A673 (cell line): ENCODE data around the gene NFATC1. TPM values are rescaled to one million over a fixed set of nuclear protein-coding genes. Genes with fewer than 3 reads are reported as not detected.

Experiments
- BruUV-seq: library from RNA; stranded (reverse); fragments of 400-500 nt; replicated peaks from 2 replicates; lab custom pipeline; 2021; lab: Mats Ljungman, UMichigan
- CTCF ChIA-PET: fragments of 300-600 bp; sonication (Branson Sonifier 250); formaldehyde crosslinking; loops from one replicate; lab custom pipeline; 2022; ENCODE audit warnings: antibody characterized with exemption; lab: Charles Lee
- POLR2A ChIA-PET: fragments of 300-600 bp; sonication (Branson Sonifier 250); formaldehyde crosslinking; loops from one replicate; lab custom pipeline; 2022; ENCODE audit warnings: antibody characterized with exemption; ENCODE audit not compliant: low non-redundant PET; lab: Charles Lee
- DNase-seq: peaks from one replicate; pipeline ENCODE4 v3.0.0-alpha.2; 2015; ENCODE audit warnings: low spot score
- H3K27ac ChIP-seq: fragments of 200-600 bp; sonication (generic); 2 replicates; pipeline ENCODE4 v1.5.1; 2016; ENCODE audit warnings: mixed run types, low read depth, mild to moderate bottlenecking, mixed read lengths, antibody characterized with exemption, low read length; ENCODE audit not compliant: poor library complexity, severe bottlenecking
- H3K27me3 ChIP-seq: fragments of 200-600 bp; sonication (generic); replicated peaks from 2 replicates; pipeline ENCODE4 v1.6.1; 2017; ENCODE audit warnings: mixed run types, low read depth, mild to moderate bottlenecking, mixed read lengths, antibody characterized with exemption, low read length; ENCODE audit not compliant: insufficient read depth, poor library complexity
- H3K36me3 ChIP-seq: fragments of 200-600 bp; sonication (generic); 2 replicates; pipeline ENCODE4 v1.6.1; 2016; ENCODE audit warnings: mixed run types, mild to moderate bottlenecking, mixed read lengths, antibody characterized with exemption, low read length; ENCODE audit not compliant: insufficient read depth, poor library complexity, severe bottlenecking
- H3K4me1 ChIP-seq: fragments of 200-600 bp; sonication (generic); 2 replicates; pipeline ENCODE4 v1.6.1; 2017; ENCODE audit warnings: mixed run types, mild to moderate bottlenecking, mixed read lengths, antibody characterized with exemption, low read length; ENCODE audit not compliant: insufficient read depth, poor library complexity, severe bottlenecking
- H3K4me3 ChIP-seq: fragments of 200-600 bp; sonication (generic); 2 replicates; pipeline ENCODE4 v1.5.1; 2016; ENCODE audit warnings: low read depth, mixed run types, mild to moderate bottlenecking, mixed read lengths, low read length; ENCODE audit not compliant: poor library complexity, severe bottlenecking
- H3K9me3 ChIP-seq: fragments of 200-600 bp; sonication (generic); 2 replicates; pipeline ENCODE4 v1.6.1; 2016; ENCODE audit warnings: mixed run types, low read depth, mild to moderate bottlenecking, mixed read lengths, antibody characterized with exemption, low read length; ENCODE audit not compliant: poor library complexity, severe bottlenecking
- CTCF ChIP-seq: fragments of 300-800, 200-600 bp; sonication (generic); conservative IDR thresholded peaks from 2 replicates; pipeline ENCODE4 v1.5.1; 2017; ENCODE audit warnings: low read depth, mild to moderate bottlenecking, antibody characterized with exemption, low read length, moderate library complexity, mixed read lengths
- EZH2 ChIP-seq: fragments of 200-600 bp; sonication (generic); IDR thresholded peaks from 2 replicates; pipeline ENCODE4 v1.6.1; 2017; ENCODE audit warnings: borderline replicate concordance, low read depth, mild to moderate bottlenecking, mixed read lengths, antibody characterized with exemption, low read length; ENCODE audit not compliant: poor library complexity, severe bottlenecking
- intact Hi-C: fragments of 100-400 bp; cut with micrococcal nuclease; formaldehyde crosslinking; loops from one replicate; pipeline ENCODE4 v1.10.0; 2022; ENCODE audit not compliant: unreplicated experiment
- total RNA-seq: library from RNA; stranded (reverse); gene quantifications from 2 replicates; pipeline ENCODE4 v1.2.3, GENCODE V29; 2021

Gene NFATC1
- total RNA-seq, 1 experiment from 2014 or later = 10.4 TPM

GRCh38 chr18:79493801-79494211 is 98.1 kb downstream of the NFATC1 start:
- Histone ChIP-seq H3K27me3 (no peaks in the 10 kb centered on the region), H3K36me3 (no peaks in the 10 kb centered on the region), H3K4me3 (no peak overlapping the region), H3K27ac (no peak overlapping the region), H3K4me1 (peaks cover 7% of the 10 kb centered on the region), H3K9me3 (peaks cover 9% of the 10 kb centered on the region)
- no TSS peak for BruUV-seq
- ChIA-PET CTCF (no interaction called here), POLR2A (no interaction called here)
- no peak for DNase-seq
- intact Hi-C loops = no loop called here
- no peak for TF ChIP-seq EZH2
- no peak for TF ChIP-seq CTCF

- no peak for DNase-seq
- intact Hi-C loops = no loop called here
- no peak overlapping the region for H3K27ac ChIP-seq
- TF ChIP-seq CTCF (no peak), EZH2 (no peak)
- no TSS peak for BruUV-seq
- peaks cover 19% of the 10 kb centered on the region for H3K9me3 ChIP-seq
- no peaks in the 10 kb centered on the region for H3K27me3 ChIP-seq
- CTCF ChIA-PET = no interaction called here
- POLR2A ChIA-PET = interaction anchor here (0.6 kb wide), 1 partner anchor 134 kb away, joined by 4 read pairs; no protein-coding TSS in a partner anchor
- H3K4me1 ChIP-seq = peaks cover 7% of the 10 kb centered on the region
- no peak overlapping the region for H3K4me3 ChIP-seq
- H3K36me3 ChIP-seq = no peaks in the 10 kb centered on the region
These were observed 99.2 kb downstream of the NFATC1 start for GRCh38 chr18:79494936-79495335.

GRCh38 chr18:79495591-79496071 is 99.9 kb downstream of the NFATC1 start:
- CTCF ChIA-PET = no interaction called here
- TF ChIP-seq CTCF (no peak), EZH2 (no peak)
- Histone ChIP-seq H3K4me3 (no peak overlapping the region), H3K27ac (no peak overlapping the region), H3K9me3 (peaks cover 25% of the 10 kb centered on the region), H3K27me3 (no peaks in the 10 kb centered on the region), H3K36me3 (no peaks in the 10 kb centered on the region), H3K4me1 (peaks cover 7% of the 10 kb centered on the region)
- BruUV-seq = no TSS peak
- POLR2A ChIA-PET = interaction anchor here (0.6 kb wide), 1 partner anchor 134 kb away, joined by 4 read pairs; no protein-coding TSS in a partner anchor
- no peak for DNase-seq
- intact Hi-C loops = no loop called here
